Liver (tissue), 9 donors: ENCODE results near the gene GABBR2. TPM values are rescaled to one million over a fixed set of nuclear protein-coding genes. Genes with fewer than 3 reads are reported as not detected.

ENCODE experiments used
- DNase-seq: peaks from one replicate; pipeline ENCODE4 v3.0.0-alpha.2; 2017; ENCODE audit warnings: low spot score
- H3K27ac ChIP-seq, 2 donors: one replicate each; pipeline ENCODE4 v1.7.0; 2013; ENCODE audit warnings: inconsistent platforms in 2 of 2, low read length in 2 of 2, control low read depth in 1 of 2, low read depth in 1 of 2, mild to moderate bottlenecking in 1 of 2
- H3K27me3 ChIP-seq, 4 donors: one replicate each; pipeline versions ENCODE4 v1.6.1 to v1.7.0; 2013; ENCODE audit warnings: low read length in 3 of 4, inconsistent platforms in 1 of 4, mild to moderate bottlenecking in 1 of 4, moderate library complexity in 1 of 4; ENCODE audit not compliant: control insufficient read depth in 4 of 4, insufficient read depth in 4 of 4
- H3K36me3 ChIP-seq, 4 donors: one replicate each; pipeline versions ENCODE4 v1.6.1 to v1.7.0; 2013; ENCODE audit warnings: low read length in 3 of 4, mild to moderate bottlenecking in 3 of 4, low read depth in 1 of 4, moderate library complexity in 1 of 4; ENCODE audit not compliant: control insufficient read depth in 4 of 4, insufficient read depth in 3 of 4
- H3K4me1 ChIP-seq, 4 donors: one replicate each; pipeline versions ENCODE4 v1.6.1 to v1.7.0; 2013; ENCODE audit warnings: low read length in 3 of 4, mild to moderate bottlenecking in 3 of 4, moderate library complexity in 1 of 4; ENCODE audit not compliant: control insufficient read depth in 4 of 4, insufficient read depth in 4 of 4
- H3K4me3 ChIP-seq, 3 donors: one replicate each; pipeline versions ENCODE4 v1.6.1 to v1.7.0; 2013; ENCODE audit warnings: low read length in 3 of 3, control low read depth in 1 of 3, low read depth in 1 of 3, mild to moderate bottlenecking in 1 of 3
- H3K9ac ChIP-seq, 2 donors: one replicate each; pipeline ENCODE4 v1.7.0; 2013; ENCODE audit warnings: low read length in 2 of 2, mild to moderate bottlenecking in 2 of 2, moderate library complexity in 2 of 2, control low read depth in 1 of 2, low read depth in 1 of 2
- H3K9me3 ChIP-seq, 4 donors: one replicate each; pipeline versions ENCODE4 v1.6.1 to v1.7.0; 2013; ENCODE audit warnings: low read length in 3 of 4; ENCODE audit not compliant: control insufficient read depth in 4 of 4
- CTCF ChIP-seq: fragments of 150-350 bp; IDR thresholded peaks from 2 replicates; pipeline ENCODE4 v1.5.1; 2017; ENCODE audit warnings: improper control_type of control experiment, low read depth, low read length; ENCODE audit not compliant: missing input control
- EGR1 ChIP-seq, 2 donors: IDR thresholded peaks; 2 replicates each; pipeline ENCODE4 v1.6.1; 2016 to 2018; ENCODE audit warnings: antibody characterized with exemption in 2 of 2, low read depth in 2 of 2
- FOXA1 ChIP-seq: IDR thresholded peaks from 2 replicates; pipeline ENCODE4 v1.6.1; 2016; ENCODE audit warnings: antibody characterized with exemption
- FOXA2 ChIP-seq: IDR thresholded peaks from 2 replicates; pipeline ENCODE4 v1.6.1; 2016; ENCODE audit warnings: antibody characterized with exemption
- HNF4G ChIP-seq: IDR thresholded peaks from 2 replicates; pipeline ENCODE4 v1.6.1; 2016; ENCODE audit warnings: antibody characterized with exemption
- JUND ChIP-seq, 2 donors: IDR thresholded peaks; 2 replicates each; pipeline ENCODE4 v1.6.1; 2016; ENCODE audit warnings: antibody characterized with exemption in 2 of 2
- MAX ChIP-seq: IDR thresholded peaks from 2 replicates; pipeline ENCODE4 v1.6.1; 2016; ENCODE audit warnings: antibody characterized with exemption
- NR2F2 ChIP-seq: IDR thresholded peaks from 2 replicates; pipeline ENCODE4 v1.6.1; 2016; ENCODE audit warnings: antibody characterized with exemption
- RAD21 ChIP-seq, 2 donors: IDR thresholded peaks; 2 replicates each; pipeline ENCODE4 v1.6.1; 2016; ENCODE audit warnings: antibody characterized with exemption in 2 of 2, mild to moderate bottlenecking in 2 of 2
- REST ChIP-seq: IDR thresholded peaks from 2 replicates; pipeline ENCODE4 v1.6.1; 2016; ENCODE audit warnings: antibody characterized with exemption, mild to moderate bottlenecking
- RXRA ChIP-seq, 2 donors: IDR thresholded peaks; 2 replicates each; pipeline ENCODE4 v1.6.1; 2017 to 2018; ENCODE audit warnings: antibody characterized with exemption in 2 of 2, mild to moderate bottlenecking in 1 of 2
- SP1 ChIP-seq: IDR thresholded peaks from 2 replicates; pipeline ENCODE4 v1.6.1; 2018; ENCODE audit warnings: antibody characterized with exemption, mild to moderate bottlenecking
- YY1 ChIP-seq: IDR thresholded peaks from 2 replicates; pipeline ENCODE4 v1.6.1; 2016; ENCODE audit warnings: antibody characterized with exemption, mild to moderate bottlenecking
- WGBS: extraction: QIAGEN DNeasy Blood & Tissue Kit; methylation state at CpG from one replicate; pipeline ENCODE4 v1.1.7; 2013; 5-methylcytosine and 5-hydroxymethylcytosine counted together
- polyA plus RNA-seq, 2 donors: library from polyadenylated mRNA; stranded (reverse) in 1 of 2; unstranded in 1 of 2; fragments of 200-250 nt in 1 of 2; fragments of >200 nt in 1 of 2; fragmentation: Nextera tagmentation in 1 of 2; extraction: Ambion mirVana in 1 of 2; gene quantifications; one replicate each; pipeline versions ENCODE4 v1.2.1 to v1.2.3, GENCODE V29; 2013 to 2015
- total RNA-seq, 2 donors: library from RNA; depleted of rRNA; stranded (reverse); fragments of >200 nt; gene quantifications; one replicate each; pipeline ENCODE4 v1.2.3, GENCODE V29; 2014
- donor health status: healthy.
- donor health status: healthy.
- donor health status: healthy.
- donor health status: healthy.
- donor health status: healthy.

GABBR2 gene
- total and polyA plus RNA-seq, 4 donors, result 0.03 to 0.23 (median 0.08) TPM; not detected in 1

GRCh38 chr9:98391867-98392266 is 316.9 kb downstream of the GABBR2 start:
- H3K36me3 ChIP-seq, result no peaks in the 10 kb centered on the region
- H3K27ac ChIP-seq, result no peak overlapping the region
- H3K9ac ChIP-seq, result no peak overlapping the region
- no peaks in the 10 kb centered on the region for H3K27me3 ChIP-seq
- no peaks in the 10 kb centered on the region for H3K4me1 ChIP-seq
- no peak overlapping the region for H3K4me3 ChIP-seq
- 76% methylated on average over 6 of the region's 6 CpGs for WGBS
- no peaks in the 10 kb centered on the region for H3K9me3 ChIP-seq
- TF ChIP-seq RAD21 (IDR thresholded peaks at IDR 0.05) (no peak), HNF4G (no peak), EGR1 (IDR thresholded peaks at IDR 0.05; ENCODE audit: low read depth in 2 of 2) (no peak)
- no peak for DNase-seq

GRCh38 chr9:98391406-98391805 is 317.3 kb downstream of the GABBR2 start:
- 92% methylated on average over 7 of the region's 7 CpGs for WGBS
- no peaks in the 10 kb centered on the region for H3K9me3 ChIP-seq
- DNase-seq, result no peak
- TF ChIP-seq SP1, result no peak
- no peak for TF ChIP-seq FOXA2
- no peak for TF ChIP-seq HNF4G
- no peak for TF ChIP-seq FOXA1
- no peak for TF ChIP-seq CTCF
- no peaks in the 10 kb centered on the region for H3K4me1 ChIP-seq
- H3K27ac ChIP-seq, result no peak overlapping the region
- no peak overlapping the region for H3K4me3 ChIP-seq
- H3K36me3 ChIP-seq, result no peaks in the 10 kb centered on the region
- H3K27me3 ChIP-seq, result no peaks in the 10 kb centered on the region
- no peak overlapping the region for H3K9ac ChIP-seq

- no peak overlapping the region for H3K27ac ChIP-seq
- H3K4me3 ChIP-seq, result no peak overlapping the region
- WGBS, result 90% methylated on average over 3 of the region's 3 CpGs
Measured at GRCh38 chr9:98385751-98386150, 323.0 kb downstream of the GABBR2 start.

More at GRCh38 chr9:98385751-98386150, 323.0 kb downstream of the GABBR2 start:
- no peak for TF ChIP-seq NR2F2
- TF ChIP-seq YY1, result no peak
- no peak for TF ChIP-seq RXRA (IDR thresholded peaks at IDR 0.05)
- TF ChIP-seq RAD21 (IDR thresholded peaks at IDR 0.05), result no peak
- no peak for TF ChIP-seq JUND (IDR thresholded peaks at IDR 0.05)
- no peak for TF ChIP-seq REST
- TF ChIP-seq SP1, result no peak
- TF ChIP-seq MAX, result no peak
- no peak for DNase-seq
- H3K27me3 ChIP-seq, result no peaks in the 10 kb centered on the region
- no peaks in the 10 kb centered on the region for H3K36me3 ChIP-seq
- no peaks in the 10 kb centered on the region for H3K9me3 ChIP-seq
- no peaks in the 10 kb centered on the region for H3K4me1 ChIP-seq
- H3K9ac ChIP-seq, result no peak overlapping the region
